Kidney (tissue), 14 donors: ENCODE results near the gene NR2F1. TPM values are rescaled to one million over a fixed set of nuclear protein-coding genes. Genes with fewer than 3 reads are reported as not detected.

Experiments
- DNase-seq, 5 donors: peaks; one replicate each; pipeline ENCODE4 v3.0.0-alpha.2; 2013 to 2020
- FAIRE-seq: peaks from 2 replicates; lab custom pipeline; 2012; peaks lifted over from hg19 to GRCh38; lab: Jason Lieb, UNC
- H3K27ac ChIP-seq, 2 donors: one replicate each; pipeline ENCODE4 v1.7.0; 2013; ENCODE audit warnings: low read depth in 2 of 2, low read length in 2 of 2, inconsistent platforms in 1 of 2
- H3K27me3 ChIP-seq: one replicate; pipeline ENCODE4 v1.7.1; 2013; ENCODE audit warnings: low read length, inconsistent platforms; ENCODE audit not compliant: control insufficient read depth, insufficient read depth
- H3K36me3 ChIP-seq, 3 donors: one replicate each; pipeline versions ENCODE4 v1.7.0 to v1.7.1; 2013; ENCODE audit warnings: low read length in 3 of 3, control low read depth in 1 of 3, inconsistent platforms in 1 of 3; ENCODE audit not compliant: insufficient read depth in 3 of 3, control insufficient read depth in 2 of 3
- H3K4me1 ChIP-seq, 3 donors: one replicate each; pipeline versions ENCODE4 v1.7.0 to v1.7.1; 2013; ENCODE audit warnings: low read length in 3 of 3, inconsistent platforms in 1 of 3, low read depth in 1 of 3; ENCODE audit not compliant: control insufficient read depth in 2 of 3, insufficient read depth in 2 of 3
- H3K4me3 ChIP-seq, 3 donors: one replicate each; pipeline versions ENCODE4 v1.7.0 to v1.8.1; 2013; ENCODE audit warnings: low read length in 3 of 3, control low read depth in 1 of 3, inconsistent platforms in 1 of 3
- H3K9ac ChIP-seq, 3 donors: one replicate each; pipeline versions ENCODE4 v1.7.0 to v1.7.1; 2013; ENCODE audit warnings: low read length in 3 of 3, control low read depth in 1 of 3, inconsistent platforms in 1 of 3
- H3K9me3 ChIP-seq, 3 donors: one replicate each; pipeline versions ENCODE4 v1.7.0 to v1.7.1; 2013; ENCODE audit warnings: low read length in 3 of 3, control low read depth in 1 of 3, inconsistent platforms in 1 of 3; ENCODE audit not compliant: control insufficient read depth in 2 of 3, insufficient read depth in 1 of 3
- CTCF ChIP-seq: IDR thresholded peaks from 3 replicates; pipeline ENCODE4 v1.5.1; 2012; ENCODE audit warnings: mild to moderate bottlenecking, moderate library complexity, borderline replicate concordance; ENCODE audit not compliant: insufficient read depth; ENCODE audit errors: extremely low read depth
- intact Hi-C: fragments of 100-400 bp; cut with DNase I; formaldehyde crosslinking; loops from one replicate; pipeline ENCODE4 v1.11.1; 2022
- polyA plus RNA-seq: library from polyadenylated mRNA; stranded (reverse); fragments of 350-450 nt; fragmentation: Illumina TruSeq; extraction: RNeasy Lipid Tissue Mini Kit (QIAGEN cat#74804); gene quantifications from one replicate; pipeline ENCODE4 v1.2.3, GENCODE V29; 2014; ENCODE audit warnings: low read depth, low replicate concordance; ENCODE audit not compliant: insufficient read depth
- total RNA-seq: library from RNA; stranded (reverse); fragmentation: NEBNext Ultra II Directional; extraction: Animal tissue kit (Norgen Biotek cat#: 25700); gene quantifications from one replicate; pipeline ENCODE4 v1.2.1, GENCODE V29; 2021
- donor health status: control.
- donor health status: control.
- donor health status: control.
- donor health status: control.
- donor health status: control.
- donor health status: DM: yes; HTN: yes; CAD: no.
- donor health status: Normal renal cell carcinoma (clear cell type).

The NR2F1 gene
- total and polyA plus RNA-seq, 2 donors from 2014 or later = 22.8 to 49.5 TPM

GRCh38 chr5:93577854-93578812, 4.9 kb upstream of the NR2F1 start:
- H3K27ac ChIP-seq = peak overlapping the region; percentile 83 to 95
- H3K4me1 ChIP-seq = peaks cover 0 to 7% (median 6%) of the 10 kb centered on the region in 3 donors
- no peaks in the 10 kb centered on the region for H3K9me3 ChIP-seq
- no peaks in the 10 kb centered on the region for H3K27me3 ChIP-seq
- DNase-seq = peak in 4 of 5 donors; percentile 39 to 82 (median 69)
- H3K4me3 ChIP-seq = peak overlapping the region; percentile 46 to 88 (median 55)
- FAIRE-seq = no peak
- H3K9ac ChIP-seq = peak overlapping the region; percentile 22 to 67 (median 54)
- TF ChIP-seq CTCF = no peak
- intact Hi-C loops = no loop called here
- H3K36me3 ChIP-seq = peaks cover 0 to 2% (median 0%) of the 10 kb centered on the region in 3 donors

- peaks cover 0 to 2% (median 0%) of the 10 kb centered on the region in 3 donors for H3K36me3 ChIP-seq
- peaks cover 0 to 7% (median 6%) of the 10 kb centered on the region in 3 donors for H3K4me1 ChIP-seq
- H3K27me3 ChIP-seq = no peaks in the 10 kb centered on the region
- no peaks in the 10 kb centered on the region for H3K9me3 ChIP-seq
- DNase-seq (peak; percentile 84 to 94 (median 91)), FAIRE-seq (no peak)
- no peak for TF ChIP-seq CTCF
- H3K27ac ChIP-seq = peak overlapping the region; percentile 83 to 95
- peak overlapping the region; percentile 22 to 67 (median 54) for H3K9ac ChIP-seq
- intact Hi-C loops = no loop called here
- peak overlapping the region; percentile 46 to 98 (median 88) for H3K4me3 ChIP-seq
These were observed 4.0 kb upstream of the NR2F1 start for GRCh38 chr5:93578813-93579691.

GRCh38 chr5:93579692-93580062, 3.3 kb upstream of the NR2F1 start:
- no peak for TF ChIP-seq CTCF
- DNase-seq = peak in 3 of 5 donors; percentile 84 to 85 (median 85)
- FAIRE-seq = no peak
- intact Hi-C loops = no loop called here
- peaks cover 0 to 7% (median 6%) of the 10 kb centered on the region in 3 donors for H3K4me1 ChIP-seq
- H3K9ac ChIP-seq = peak overlapping the region; percentile 60 to 95 (median 94)
- peaks cover 0 to 2% (median 0%) of the 10 kb centered on the region in 3 donors for H3K36me3 ChIP-seq
- no peaks in the 10 kb centered on the region for H3K9me3 ChIP-seq
- no peaks in the 10 kb centered on the region for H3K27me3 ChIP-seq
- peak overlapping the region; percentile 95 for H3K27ac ChIP-seq
- H3K4me3 ChIP-seq = peak overlapping the region; percentile 85 to 98 (median 88)
